Fibroblast of lung (primary cell): ENCODE measurements around the gene CAPN9.

Experiments used
- CTCF ChIP-seq, 2 donors: IDR thresholded peaks in 1 of 2; conservative IDR thresholded peaks in 1 of 2; 1 replicate in 1 of 2; 2 replicates in 1 of 2; pipeline ENCODE4 v1.5.1; 2011 to 2012; ENCODE audit warnings: low read length in 2 of 2, control low read depth in 1 of 2, inconsistent platforms in 1 of 2, low read depth in 1 of 2, mild to moderate bottlenecking in 1 of 2
- EZH2 ChIP-seq: IDR thresholded peaks from 2 replicates; pipeline ENCODE4 v1.5.1; 2012; ENCODE audit warnings: low read length, control low read depth, mild to moderate bottlenecking; ENCODE audit errors: missing control alignments

GRCh38 chr1:230753586-230754251 lies 6.5 kb downstream of the CAPN9 start:
- TF ChIP-seq CTCF (conservative IDR thresholded peaks at IDR 0.05 in 1 of 2, IDR thresholded peaks at IDR 0.05 in 1 of 2; ENCODE audit: low read depth in 1 of 2, low read length in 2 of 2) (no peak), EZH2 (no peak)
